H7 (cell line): ENCODE measurements around the gene SYT13. TPM values are rescaled to one million over a fixed set of nuclear protein-coding genes. Genes with fewer than 3 reads are reported as not detected.
A peak's percentile ranks its signal among the peaks of the same experiment; 100 is the strongest.

ENCODE experiments used
- DNase-seq: peaks from one replicate; pipeline ENCODE4 v3.0.0; 2012
- H3K27me3 ChIP-seq: 2 replicates; pipeline ENCODE4 v1.6.0; 2011; ENCODE audit warnings: mild to moderate bottlenecking, low read length; ENCODE audit not compliant: control insufficient read depth, insufficient read depth
- H3K36me3 ChIP-seq: replicated peaks from 2 replicates; pipeline ENCODE4 v1.5.1; 2011; ENCODE audit warnings: low read length; ENCODE audit not compliant: control insufficient read depth, insufficient read depth
- H3K4me3 ChIP-seq: 2 replicates; pipeline ENCODE4 v1.5.1; 2011; ENCODE audit warnings: low read depth, mild to moderate bottlenecking, control low read depth, low read length, moderate library complexity; ENCODE audit not compliant: insufficient read depth
- total RNA-seq: library from RNA; depleted of rRNA; stranded (reverse); fragments of >200 nt; shearing (Covaris generic); gene quantifications from 2 replicates; pipeline ENCODE4 v1.2.3, GENCODE V29; 2014

SYT13 gene
- total RNA-seq, 1 experiment from 2014 or later, result 6.1 TPM

DNA sequence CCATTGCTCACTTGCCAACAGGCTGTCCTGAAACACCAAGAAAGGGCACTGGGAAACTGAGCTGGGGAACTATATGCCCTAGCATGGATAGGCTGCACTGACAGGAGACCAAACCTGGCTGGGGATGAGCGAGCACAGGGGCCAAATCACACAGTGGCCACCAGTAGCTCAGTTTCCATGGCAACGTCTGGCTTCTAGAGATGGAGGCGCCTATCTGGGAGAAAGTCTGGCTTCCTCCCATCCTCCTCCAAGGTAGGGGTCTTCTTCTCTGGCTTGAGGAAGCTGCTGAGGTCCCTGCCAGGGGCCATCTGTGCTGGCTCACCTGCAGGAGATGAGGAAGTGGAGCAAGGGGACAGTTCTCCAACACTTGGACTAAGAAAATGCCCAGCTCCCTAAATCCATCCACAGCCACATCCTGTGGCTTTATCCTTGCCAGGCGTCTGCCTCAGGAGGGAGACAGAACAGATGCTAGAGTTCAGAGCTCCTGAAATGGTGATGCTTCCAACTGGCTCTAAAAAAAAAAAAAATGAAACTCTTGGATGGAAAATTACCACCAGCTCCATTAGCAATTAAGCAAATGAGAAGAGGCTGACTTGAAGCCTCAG lies 48.3 kb downstream of the SYT13 start:
- Histone ChIP-seq H3K4me3 (no peak overlapping the region), H3K36me3 (no peaks in the 10 kb centered on the region), H3K27me3 (no peaks in the 10 kb centered on the region)
- peak; percentile 53 for DNase-seq

DNA sequence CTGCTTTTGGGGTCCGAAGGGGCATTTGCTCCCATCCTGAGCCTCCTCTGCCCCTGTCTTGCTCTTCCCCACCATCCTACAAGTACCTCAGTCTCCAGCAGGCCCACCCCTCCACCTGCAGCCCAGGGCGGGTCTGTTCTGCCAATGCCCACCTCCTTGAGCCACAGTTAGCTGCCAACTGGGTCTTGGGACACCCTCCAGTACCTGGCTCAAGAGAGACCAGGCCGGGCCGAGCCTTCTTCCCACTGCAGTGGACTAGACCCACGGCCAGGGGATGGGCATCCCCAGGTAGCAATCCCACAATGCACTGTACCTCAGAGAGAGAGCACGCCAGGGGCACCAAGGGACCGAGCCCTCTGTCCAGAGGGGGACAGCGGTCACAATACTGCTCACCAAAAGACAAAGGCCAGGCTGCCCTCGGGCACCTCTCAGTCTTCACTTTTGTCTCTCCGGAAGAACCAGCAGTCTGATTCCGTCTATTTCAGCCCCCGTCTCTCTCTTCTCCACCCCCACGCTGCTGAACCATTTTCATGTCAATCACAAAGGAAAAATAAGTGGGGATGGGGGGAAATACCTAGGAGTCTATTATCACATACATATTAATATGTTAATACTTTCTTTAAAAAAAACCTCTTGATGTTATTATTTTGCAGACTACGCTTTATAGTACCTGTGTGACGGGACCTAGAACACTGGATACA lies 51.7 kb downstream of the SYT13 start:
- Histone ChIP-seq H3K4me3 (no peak overlapping the region), H3K27me3 (no peaks in the 10 kb centered on the region), H3K36me3 (no peaks in the 10 kb centered on the region)
- no peak for DNase-seq

DNA sequence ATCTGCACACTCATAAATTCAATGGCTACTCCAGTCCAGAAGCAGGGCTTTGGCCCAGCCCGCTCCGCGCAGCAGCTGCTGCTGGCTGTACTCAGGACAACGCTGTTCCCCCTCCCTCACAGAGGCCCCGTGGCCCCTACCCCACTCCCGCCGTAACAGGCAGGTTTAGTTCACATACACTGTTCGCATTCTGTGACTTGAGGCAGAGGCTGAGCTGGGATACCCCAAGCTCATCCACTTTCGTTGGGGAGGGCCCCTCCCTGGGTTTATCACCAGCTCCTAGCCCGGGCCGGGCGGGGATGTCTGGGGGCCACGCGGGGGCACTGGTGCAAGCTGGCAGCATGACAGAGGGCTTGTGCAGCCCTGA lies 52.4 kb downstream of the SYT13 start:
- DNase-seq, result peak; percentile 69
- Histone ChIP-seq H3K4me3 (no peak overlapping the region), H3K36me3 (no peaks in the 10 kb centered on the region), H3K27me3 (no peaks in the 10 kb centered on the region)

DNA sequence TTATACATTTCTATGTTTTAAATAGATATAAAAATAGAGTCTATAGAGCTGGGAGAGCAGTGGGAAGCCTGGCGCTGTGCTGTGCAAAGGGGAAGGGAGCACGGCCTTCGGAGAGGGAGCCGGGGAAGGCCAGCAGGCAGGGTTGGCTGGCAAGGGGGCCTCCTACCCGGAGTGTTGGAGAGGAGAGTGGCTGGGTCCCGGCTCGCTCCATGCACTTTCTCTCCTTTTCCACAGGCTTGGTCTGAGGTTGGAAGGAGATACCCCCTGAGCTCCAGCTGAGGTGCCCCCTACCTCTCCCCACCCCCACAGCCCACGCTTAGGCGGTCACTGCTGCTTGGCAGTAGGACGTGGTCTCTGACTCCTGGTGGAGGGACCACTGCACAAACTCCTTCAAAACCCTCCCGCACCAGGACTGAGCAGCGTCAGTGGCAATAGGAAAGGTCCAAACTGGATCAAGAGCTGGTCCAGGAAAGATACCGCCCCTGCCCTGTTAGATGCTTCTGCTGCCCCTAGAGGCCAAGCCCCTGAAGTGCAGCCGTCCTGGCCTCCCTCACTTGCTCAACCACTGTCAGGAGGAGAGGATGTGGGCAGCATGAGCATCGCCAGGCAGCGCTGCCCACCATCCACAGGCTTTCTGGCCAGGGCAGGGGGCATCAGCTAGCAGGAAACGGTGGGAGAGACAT lies 52.9 kb downstream of the SYT13 start:
- no peaks in the 10 kb centered on the region for H3K27me3 ChIP-seq
- H3K36me3 ChIP-seq, result no peaks in the 10 kb centered on the region
- no peak overlapping the region; the same call in 1 of the 2 replicates for H3K4me3 ChIP-seq
- DNase-seq, result peak; percentile 95

DNA sequence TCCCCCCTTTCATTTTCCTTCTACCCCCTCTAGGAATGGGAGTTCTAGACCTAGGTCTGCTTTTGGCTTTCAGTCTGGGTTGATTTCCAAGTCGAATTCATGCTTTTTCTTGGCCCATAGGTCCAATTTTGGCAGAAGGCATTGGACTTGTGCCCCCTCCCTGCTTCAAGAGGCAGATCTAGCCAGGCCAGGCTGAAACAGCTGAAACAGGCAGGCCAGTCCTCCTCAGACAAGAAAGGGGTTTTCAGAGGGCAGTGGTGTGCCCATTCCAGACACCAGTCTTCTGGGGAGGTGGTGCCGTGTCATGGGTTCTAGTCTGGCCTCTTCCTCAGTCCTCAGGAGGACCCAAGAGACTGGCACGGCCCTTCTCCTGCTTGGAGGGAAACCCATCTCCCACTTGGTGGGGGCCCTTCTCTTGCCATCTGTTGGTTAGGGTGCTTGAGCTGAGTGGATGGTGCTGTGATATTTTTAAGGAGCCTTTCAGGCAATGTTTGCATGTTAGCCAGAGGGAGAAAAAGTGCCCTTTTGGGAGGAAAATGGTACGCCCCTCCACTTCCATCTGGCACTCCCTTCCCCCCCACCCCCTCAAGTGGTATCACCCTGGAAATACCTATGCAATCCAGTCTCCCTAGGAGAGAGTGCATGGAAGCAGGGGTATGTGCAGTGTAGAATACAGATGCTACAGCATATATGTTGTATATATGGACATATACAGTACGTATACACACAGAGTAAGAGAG lies 53.6 kb downstream of the SYT13 start:
- H3K4me3 ChIP-seq, result no peak overlapping the region
- H3K36me3 ChIP-seq, result no peaks in the 10 kb centered on the region
- peak; percentile 79 for DNase-seq
- no peaks in the 10 kb centered on the region for H3K27me3 ChIP-seq

DNA sequence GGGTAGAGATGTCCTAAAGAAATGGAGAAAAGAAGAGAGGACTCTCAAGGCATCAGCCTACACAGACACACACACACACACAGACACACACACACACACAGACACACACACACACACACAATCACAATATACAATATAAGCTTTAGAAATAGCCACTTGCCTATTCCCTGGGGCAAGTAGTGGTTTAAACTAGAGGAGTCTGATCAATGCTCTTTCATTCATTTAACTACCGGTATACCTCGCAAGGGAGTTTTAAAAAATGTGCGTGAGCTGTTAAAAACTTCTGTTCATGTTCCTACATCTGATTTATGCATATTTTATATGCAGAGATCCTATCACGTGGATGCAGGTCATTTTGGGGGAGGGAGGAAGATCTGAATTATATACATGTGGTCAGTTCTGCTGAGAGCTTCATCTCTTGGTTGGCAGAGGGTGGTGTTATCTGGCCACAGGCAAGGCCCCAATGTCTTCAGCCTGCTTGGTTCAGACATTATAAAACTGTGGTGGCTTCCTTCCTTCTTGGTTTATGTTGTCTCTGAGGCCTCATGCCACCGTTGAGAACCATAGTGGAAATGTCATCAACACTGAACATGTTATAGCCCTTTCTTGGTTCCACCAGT lies 56.6 kb downstream of the SYT13 start:
- Histone ChIP-seq H3K36me3 (0 out of 2 replicates have a peak, but pooled peaks cover 2% of the 10 kb centered on the region), H3K27me3 (no peaks in the 10 kb centered on the region)
- DNase-seq, result no peak

DNA sequence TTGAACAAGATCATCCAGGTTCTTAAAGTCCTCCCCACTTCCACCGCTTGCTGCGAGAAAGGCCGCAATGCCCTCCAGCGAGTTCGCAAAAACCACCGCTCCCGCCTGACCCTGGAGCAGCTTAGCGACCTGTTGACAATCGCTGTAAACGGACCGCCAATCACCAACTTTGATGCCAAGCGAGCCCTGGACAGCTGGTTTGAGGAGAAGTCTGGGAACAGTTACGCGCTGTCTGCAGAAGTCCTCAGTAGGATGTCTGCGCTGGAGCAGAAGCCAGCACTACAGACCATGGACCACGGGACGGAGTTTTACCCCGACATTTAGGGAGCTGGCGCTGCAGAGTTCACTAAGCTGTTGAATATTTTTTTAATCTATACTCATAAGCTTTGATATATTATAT lies 58.3 kb downstream of the SYT13 start:
- DNase-seq, result no peak
- peaks cover 2% of the 10 kb centered on the region; the same call in 1 of the 2 replicates for H3K36me3 ChIP-seq
- no peaks in the 10 kb centered on the region for H3K27me3 ChIP-seq
- H3K4me3 ChIP-seq, result no peak overlapping the region

More for the DNA sequence above, 56.6 kb downstream of the SYT13 start:
- no peak overlapping the region for H3K4me3 ChIP-seq

DNA sequence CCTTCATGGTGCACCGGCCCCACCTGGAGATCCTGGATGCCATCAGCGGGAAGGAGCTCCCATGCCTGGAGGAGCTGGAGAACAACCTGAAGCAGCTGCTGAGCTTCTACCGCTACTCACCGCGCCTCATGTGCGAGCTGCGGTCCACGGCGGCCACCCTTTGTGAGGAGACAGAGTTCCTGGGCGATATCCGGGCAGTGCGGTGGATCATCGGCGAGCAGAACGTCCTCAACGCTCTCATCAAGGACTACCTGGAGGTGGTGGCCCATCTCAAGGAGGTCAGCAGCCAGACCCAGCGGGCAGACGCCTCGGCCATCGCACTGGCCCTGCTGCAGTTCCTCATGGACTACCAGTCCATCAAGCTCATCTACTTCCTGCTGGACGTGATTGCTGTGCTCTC lies 59.2 kb downstream of the SYT13 start:
- Histone ChIP-seq H3K36me3 (peaks cover 2% of the 10 kb centered on the region; the same call in 1 of the 2 replicates), H3K4me3 (no peak overlapping the region), H3K27me3 (no peaks in the 10 kb centered on the region)
- no peak for DNase-seq

DNA sequence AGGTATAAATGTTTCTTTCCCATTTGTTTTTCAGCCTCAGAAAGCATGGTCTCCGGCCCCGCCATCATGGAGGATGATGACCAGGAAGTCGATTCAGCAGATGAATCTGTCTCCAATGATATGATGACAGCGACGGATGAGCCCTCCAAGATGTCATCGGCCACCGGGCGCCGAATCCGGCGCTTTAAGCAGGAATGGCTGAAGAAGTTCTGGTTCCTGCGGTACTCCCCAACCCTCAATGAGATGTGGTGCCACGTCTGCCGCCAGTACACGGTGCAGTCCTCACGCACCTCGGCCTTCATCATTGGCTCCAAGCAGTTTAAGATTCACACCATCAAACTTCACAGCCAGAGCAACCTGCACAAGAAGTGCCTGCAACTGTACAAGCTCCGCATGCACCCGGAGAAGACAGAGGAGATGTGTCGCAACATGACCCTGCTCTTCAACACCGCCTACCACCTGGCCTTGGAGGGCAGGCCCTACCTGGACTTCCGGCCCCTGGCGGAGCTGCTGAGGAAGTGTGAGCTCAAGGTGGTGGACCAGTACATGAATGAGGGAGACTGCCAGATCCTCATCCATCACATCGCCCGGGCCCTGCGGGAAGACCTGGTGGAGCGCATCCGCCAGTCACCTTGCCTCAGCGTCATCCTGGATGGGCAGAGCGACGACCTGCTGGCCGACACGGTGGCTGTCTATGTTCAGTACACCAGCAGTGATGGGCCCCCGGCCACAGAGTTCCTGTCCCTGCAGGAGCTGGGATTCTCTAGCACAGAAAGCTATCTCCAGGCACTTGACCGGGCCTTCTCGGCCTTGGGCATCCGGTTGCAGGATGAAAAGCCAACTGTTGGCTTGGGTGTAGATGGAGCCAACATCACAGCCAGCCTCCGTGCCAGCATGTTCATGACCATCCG lies 59.9 kb downstream of the SYT13 start:
- no peak overlapping the region for H3K4me3 ChIP-seq
- DNase-seq, result no peak
- peaks cover 2% of the 10 kb centered on the region; the same call in 1 of the 2 replicates for H3K36me3 ChIP-seq
- no peaks in the 10 kb centered on the region for H3K27me3 ChIP-seq

DNA sequence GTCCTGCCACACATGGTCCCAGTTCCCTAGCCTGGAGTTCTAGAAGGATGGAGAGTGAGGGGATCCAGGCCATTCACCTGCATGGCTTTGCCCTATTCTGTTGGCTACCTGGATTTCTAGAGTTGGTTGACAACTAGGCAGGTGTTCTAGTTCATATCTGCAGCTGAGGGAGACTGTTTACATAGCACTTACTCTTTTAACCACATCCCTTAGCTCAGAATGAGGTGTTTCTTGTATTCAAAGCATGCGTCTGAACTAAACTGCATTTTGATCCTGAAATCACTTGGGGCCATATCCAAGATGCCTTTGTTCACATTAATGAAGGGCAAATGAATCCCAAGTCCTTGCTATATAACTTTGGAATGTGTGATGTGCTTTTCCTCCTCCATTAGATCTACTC lies 60.9 kb downstream of the SYT13 start:
- Histone ChIP-seq H3K36me3 (peaks cover 2% of the 10 kb centered on the region; the same call in 1 of the 2 replicates), H3K27me3 (no peaks in the 10 kb centered on the region), H3K4me3 (no peak overlapping the region)
- DNase-seq, result no peak

DNA sequence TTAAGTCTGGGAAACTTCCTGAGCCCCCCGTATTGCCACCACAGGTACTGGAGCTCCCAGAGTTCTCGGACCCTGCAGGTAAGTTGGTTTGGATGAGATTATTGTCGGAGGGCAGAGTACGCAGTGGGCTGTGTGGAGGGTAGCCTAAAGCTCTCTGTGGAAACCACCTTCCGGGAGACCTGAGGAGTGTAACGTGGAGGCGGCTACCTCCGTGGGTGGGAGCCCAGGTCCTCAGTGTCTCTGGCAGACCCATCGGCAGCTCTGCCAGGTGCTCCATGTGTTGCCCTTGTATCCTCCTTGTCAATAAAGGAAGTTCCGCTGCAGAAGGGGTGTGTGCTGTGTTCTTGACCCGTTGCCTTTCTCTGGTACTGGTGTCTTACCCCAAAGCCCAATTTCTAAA lies 61.4 kb downstream of the SYT13 start:
- Histone ChIP-seq H3K4me3 (no peak overlapping the region), H3K27me3 (no peaks in the 10 kb centered on the region), H3K36me3 (peaks cover 2% of the 10 kb centered on the region; the same call in 1 of the 2 replicates)
- no peak for DNase-seq

DNA sequence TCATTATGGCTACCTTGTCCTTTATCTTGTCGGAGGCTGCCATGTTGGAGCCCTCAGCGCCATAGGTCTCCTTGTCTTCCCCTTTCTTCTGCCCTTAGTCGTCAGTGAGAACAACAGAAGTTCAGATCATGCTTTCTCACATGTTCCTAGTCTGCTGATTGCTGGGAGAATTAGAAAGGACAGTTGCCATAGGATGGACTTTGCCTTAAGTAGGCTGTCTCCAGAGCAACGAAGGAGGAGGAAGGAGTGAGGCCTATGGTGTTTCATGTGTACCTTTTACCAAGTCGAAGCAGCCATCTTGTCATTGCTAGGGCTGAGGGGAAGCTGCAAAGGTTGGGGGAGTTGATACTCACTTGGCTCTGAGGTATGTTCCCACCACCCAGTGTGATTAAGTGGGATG lies 62.6 kb downstream of the SYT13 start:
- no peaks in the 10 kb centered on the region for H3K27me3 ChIP-seq
- no peak overlapping the region for H3K4me3 ChIP-seq
- peaks cover 2% of the 10 kb centered on the region; the same call in 1 of the 2 replicates for H3K36me3 ChIP-seq
- DNase-seq, result no peak

DNA sequence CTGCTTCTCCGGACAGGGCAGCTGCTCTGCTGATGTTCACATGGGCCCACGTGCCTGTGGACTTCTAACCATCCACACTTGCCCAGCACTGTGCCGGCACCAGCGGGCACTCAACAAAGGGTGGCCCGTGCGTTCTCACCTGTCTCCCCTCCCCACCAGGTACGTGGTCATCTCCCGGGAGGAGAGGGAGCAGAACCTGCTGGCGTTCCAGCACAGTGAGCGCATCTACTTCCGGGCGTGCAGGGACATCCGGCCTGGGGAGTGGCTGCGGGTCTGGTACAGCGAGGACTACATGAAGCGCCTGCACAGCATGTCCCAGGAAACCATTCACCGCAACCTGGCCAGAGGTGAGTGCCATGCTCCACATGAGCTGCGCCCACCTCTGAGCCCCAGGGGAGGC lies 66.7 kb downstream of the SYT13 start:
- Histone ChIP-seq H3K36me3 (no peaks in the 10 kb centered on the region; the same call in 1 of the 2 replicates), H3K4me3 (no peak overlapping the region), H3K27me3 (no peaks in the 10 kb centered on the region)
- DNase-seq, result no peak
